ENCODE measurements around the gene SUPT20HL1. TPM values are rescaled to one million over a fixed set of nuclear protein-coding genes. Genes with fewer than 3 reads are reported as not detected.
"Not testable (repeated sequence)": the region's sequence is repeated elsewhere in the genome, so short reads cannot be mapped to it uniquely, and the experiment has no call there.

The SUPT20HL1 gene
- total RNA-seq, 4 donors from 2014 or later, result not detected

GRCh38 chrX:24378706-24379105 lies 18.3 kb downstream of the SUPT20HL1 start:
- intact Hi-C loops (cut with DNase I), result no loop called here
- no peak overlapping the region for H3K4me3 ChIP-seq (replicated peaks in 1 of 3)
- TF ChIP-seq CTCF (IDR thresholded peaks at IDR 0.05) (no peak), POLR2A (IDR thresholded peaks at IDR 0.05) (no peak)
- no peaks in the 10 kb centered on the region for H3K36me3 ChIP-seq
- 87 to 94% methylated on average over 6 of the region's 6 CpGs for WGBS, 2 donors
- no peaks in the 10 kb centered on the region for H3K4me1 ChIP-seq
- H3K9me3 ChIP-seq, result no peaks in the 10 kb centered on the region
- no peaks in the 10 kb centered on the region for H3K27me3 ChIP-seq
- H3K27ac ChIP-seq, result no peak overlapping the region
- no peak for DNase-seq

- Histone ChIP-seq H3K9me3 (no peaks in the 10 kb centered on the region), H3K4me1 (no peaks in the 10 kb centered on the region), H3K36me3 (no peaks in the 10 kb centered on the region), H3K27me3 (no peaks in the 10 kb centered on the region), H3K27ac (no peak overlapping the region), H3K4me3 (replicated peaks in 1 of 3) (no peak overlapping the region)
- intact Hi-C loops (cut with DNase I), result no loop called here
- no peak for DNase-seq
- no peak for TF ChIP-seq CTCF (IDR thresholded peaks at IDR 0.05)
- no peak for TF ChIP-seq POLR2A (IDR thresholded peaks at IDR 0.05)
- 62 to 77% methylated on average over 9 of the region's 9 CpGs for WGBS, 2 donors
These were observed 20.1 kb downstream of the SUPT20HL1 start for GRCh38 chrX:24380262-24381187.

GRCh38 chrX:24382315-24382714 lies 21.9 kb downstream of the SUPT20HL1 start:
- intact Hi-C loops (cut with DNase I); H3K27ac ChIP-seq; DNase-seq; H3K27me3 ChIP-seq; H3K36me3 ChIP-seq; H3K4me1 ChIP-seq; H3K4me3 ChIP-seq (replicated peaks in 1 of 3); H3K9me3 ChIP-seq: not testable (repeated sequence)
- 61 to 64% methylated on average over 5 of the region's 5 CpGs for WGBS, 2 donors

GRCh38 chrX:24387724-24388123 lies 27.3 kb downstream of the SUPT20HL1 start:
- no peak for TF ChIP-seq POLR2A (IDR thresholded peaks at IDR 0.05)
- TF ChIP-seq CTCF (IDR thresholded peaks at IDR 0.05), result no peak
- DNase-seq, result no peak
- no peaks in the 10 kb centered on the region for H3K4me1 ChIP-seq
- no peaks in the 10 kb centered on the region for H3K27me3 ChIP-seq
- no peak overlapping the region for H3K4me3 ChIP-seq (replicated peaks in 1 of 3)
- intact Hi-C loops (cut with DNase I), result no loop called here
- no peak overlapping the region for H3K27ac ChIP-seq
- no peaks in the 10 kb centered on the region for H3K9me3 ChIP-seq
- H3K36me3 ChIP-seq, result no peaks in the 10 kb centered on the region
- 74 to 87% methylated on average over 2 of the region's 2 CpGs for WGBS, 2 donors

- Histone ChIP-seq H3K27me3 (no peaks in the 10 kb centered on the region), H3K9me3 (no peaks in the 10 kb centered on the region), H3K4me3 (replicated peaks in 1 of 3) (no peak overlapping the region), H3K27ac (no peak overlapping the region), H3K36me3 (no peaks in the 10 kb centered on the region), H3K4me1 (no peaks in the 10 kb centered on the region)
- DNase-seq, result no peak
- intact Hi-C loops (cut with DNase I), result loop anchor here (5.0 to 10.0 kb wide), 2 partner anchors 111 to 303 kb away; partner anchors contain the start of gene POLA1
- WGBS, 2 donors, result 58 to 71% methylated on average over 5 of the region's 5 CpGs
- TF ChIP-seq POLR2A (IDR thresholded peaks at IDR 0.05) (no peak), CTCF (IDR thresholded peaks at IDR 0.05) (no peak)
These were observed 30.9 kb downstream of the SUPT20HL1 start for GRCh38 chrX:24391389-24391788.
